K562 (cell line): ENCODE results near the gene YOD1. TPM values are rescaled to one million over a fixed set of nuclear protein-coding genes. Genes with fewer than 3 reads are reported as not detected.
A peak's percentile ranks its signal among the peaks of the same experiment; 100 is the strongest.

Experiments
- BHLHE40 ChIP-seq: IDR thresholded peaks from 2 replicates; pipeline ENCODE4 v1.6.1; 2011; ENCODE audit warnings: low read length, improper control_type of control experiment
- BRF1 ChIP-seq: IDR thresholded peaks from 3 replicates; pipeline ENCODE4 v1.6.1; 2011; ENCODE audit warnings: borderline replicate concordance, mild to moderate bottlenecking; ENCODE audit not compliant: insufficient read length; ENCODE audit errors: extremely low read depth
- DEAF1 ChIP-seq: fragments of 450-650 bp; formaldehyde crosslinking; IDR thresholded peaks from 2 replicates; pipeline ENCODE4 v1.4.0; 2020; ENCODE audit warnings: mild to moderate bottlenecking, moderate library complexity
- DPF2 ChIP-seq: fragments of 450-650 bp; IDR thresholded peaks from 2 replicates; pipeline ENCODE4 v1.6.1; 2016
- ETV5 ChIP-seq: sonication (generic); formaldehyde crosslinking; IDR thresholded peaks from 2 replicates; pipeline ENCODE4 v1.4.0; 2020; ENCODE audit warnings: low read depth, mild to moderate bottlenecking, missing genetic modification reagents
- FOXJ2 ChIP-seq: fragments of 200-800 bp; sonication (Bioruptor generic); IDR thresholded peaks from 2 replicates; pipeline ENCODE4 v1.6.1; 2016; ENCODE audit warnings: missing genetic modification characterization, missing compliant biosample characterization
- FUS ChIP-seq: fragments of 200-400 bp; formaldehyde crosslinking; optimal IDR thresholded peaks from 2 replicates; pipeline ENCODE3; 2017; ENCODE audit warnings: low read depth, low read length
- JUND ChIP-seq, 2 experiments: IDR thresholded peaks; 2 replicates in 1 of 2; 3 replicates in 1 of 2; pipeline ENCODE4 v1.6.1; 2011; ENCODE audit warnings: borderline replicate concordance in 2 of 2, low read depth in 2 of 2, low read length in 2 of 2, improper control_type of control experiment in 1 of 2, missing biosample characterization in 1 of 2, missing genetic modification characterization in 1 of 2, missing genetic modification reagents in 1 of 2
- NR3C1 ChIP-seq: sonication (generic); formaldehyde crosslinking; IDR thresholded peaks from 2 replicates; pipeline ENCODE4 v1.8.1; 2022; ENCODE audit warnings: missing genetic modification reagents
- OTX1 ChIP-seq: fragments of 450-650 bp; formaldehyde crosslinking; IDR thresholded peaks from 2 replicates; pipeline ENCODE4 v1.4.0; 2022; ENCODE audit warnings: mild to moderate bottlenecking
- PURB ChIP-seq: sonication (generic); formaldehyde crosslinking; IDR thresholded peaks from 2 replicates; pipeline ENCODE4 v1.9.0; 2021; ENCODE audit warnings: low read depth, mild to moderate bottlenecking, missing genetic modification reagents
- SMARCB1 ChIP-seq: IDR thresholded peaks from 2 replicates; pipeline ENCODE4 v1.6.1; 2011; ENCODE audit warnings: improper control_type of control experiment, low read depth; ENCODE audit not compliant: insufficient read length
- ZBED1 ChIP-seq: IDR thresholded peaks from 2 replicates; pipeline ENCODE4 v1.6.1; 2014
- ZBTB5 ChIP-seq: fragments of 450-650 bp; IDR thresholded peaks from 2 replicates; pipeline ENCODE4 v1.6.1; 2017; ENCODE audit warnings: antibody characterized with exemption
- ZNF609 ChIP-seq: sonication (generic); formaldehyde crosslinking; IDR thresholded peaks from 2 replicates; pipeline ENCODE4 v1.8.1; 2023; ENCODE audit warnings: missing genetic modification reagents, mild to moderate bottlenecking, borderline replicate concordance
- polyA plus RNA-seq, 8 experiments: library from polyadenylated mRNA; depleted of rRNA in 4 of 8; stranded (reverse) in 5 of 8; unstranded in 3 of 8; fragments of >200 nt; fragmentation: Nextera tagmentation in 2 of 8; fragmentation: Illumina TruSeq in 1 of 8; extraction: Ambion mirVana in 2 of 8; extraction: Trizol in 1 of 8; gene quantifications; 2 replicates each; pipeline versions ENCODE4 v1.2.1 to v1.2.3, GENCODE V29; 2011 to 2014; ENCODE audit warnings: inconsistent platforms in 1 of 8, missing spikeins in 1 of 8
- total RNA-seq, 7 experiments: library from RNA; depleted of rRNA in 6 of 7; stranded (reverse); fragments of >200 nt in 6 of 7; fragmentation: Illumina TruSeq in 2 of 7; extraction: Trizol in 2 of 7; gene quantifications; 2 replicates each; pipeline versions ENCODE4 v1.2.1 to v1.2.3, GENCODE V29; 2011 to 2021; ENCODE audit warnings: low replicate concordance in 1 of 7

Gene YOD1
- total and polyA plus RNA-seq, 9 of the 15 experiments (the other 6 are each of a cell fraction or from before 2014, with no cell fraction given) = 18.2 to 78.1 (median 46.9) TPM

GRCh38 chr1:207052911-207053769 is 2.1 kb upstream of the YOD1 start, which contains the start of gene PFKFB2 (continued):
- TF ChIP-seq SMARCB1 = no peak
- TF ChIP-seq ETV5 (CRISPR knock-in tag) = peak; percentile 66; the same call in 1 of the 2 replicates
- TF ChIP-seq DEAF1 (CRISPR knock-in tag) = no peak
- no peak for TF ChIP-seq BRF1
- TF ChIP-seq ZNF609 = 0 out of 2 replicates have a peak, but pooled peaks have one; percentile 55
- no peak for TF ChIP-seq PURB (CRISPR knock-in tag)
- TF ChIP-seq NR3C1 (CRISPR knock-in tag) = no peak
- TF ChIP-seq OTX1 (CRISPR knock-in tag) = peak; percentile 50; the same call in 1 of the 2 replicates
- TF ChIP-seq BHLHE40 = peak; percentile 79
- TF ChIP-seq FUS = no peak
- no peak for TF ChIP-seq DPF2
- TF ChIP-seq ZBED1 = peak; percentile 22; the same call in 1 of the 2 replicates
- TF ChIP-seq ZBTB5 = 0 out of 2 replicates have a peak, but pooled peaks have one; percentile 20
- peak; percentile 90 for TF ChIP-seq FOXJ2 (tag)
- peak; percentile 54 for TF ChIP-seq JUND (IDR thresholded peaks at IDR 0.05; ENCODE audit: borderline replicate concordance, low read depth, low read length)
- TF ChIP-seq JUND (tag; IDR thresholded peaks at IDR 0.05; ENCODE audit: borderline replicate concordance, low read depth, low read length) = no peak
